ENCODE measurements around the gene RIMOC1.

GRCh38 chr5:41927604-41928003 lies 23.5 kb downstream of the RIMOC1 start:
- TF ChIP-seq CTCF (IDR thresholded peaks at IDR 0.05) (no peak), POLR2A (IDR thresholded peaks at IDR 0.05) (no peak)
